GM18526 (cell line): ENCODE results near the gene UGT1A7.

Experiments
- POLR2A ChIP-seq: IDR thresholded peaks from 3 replicates; pipeline ENCODE4 v1.6.1; 2011; ENCODE audit not compliant: insufficient read length; ENCODE audit errors: extremely low read depth

Gene UGT1A7

DNA sequence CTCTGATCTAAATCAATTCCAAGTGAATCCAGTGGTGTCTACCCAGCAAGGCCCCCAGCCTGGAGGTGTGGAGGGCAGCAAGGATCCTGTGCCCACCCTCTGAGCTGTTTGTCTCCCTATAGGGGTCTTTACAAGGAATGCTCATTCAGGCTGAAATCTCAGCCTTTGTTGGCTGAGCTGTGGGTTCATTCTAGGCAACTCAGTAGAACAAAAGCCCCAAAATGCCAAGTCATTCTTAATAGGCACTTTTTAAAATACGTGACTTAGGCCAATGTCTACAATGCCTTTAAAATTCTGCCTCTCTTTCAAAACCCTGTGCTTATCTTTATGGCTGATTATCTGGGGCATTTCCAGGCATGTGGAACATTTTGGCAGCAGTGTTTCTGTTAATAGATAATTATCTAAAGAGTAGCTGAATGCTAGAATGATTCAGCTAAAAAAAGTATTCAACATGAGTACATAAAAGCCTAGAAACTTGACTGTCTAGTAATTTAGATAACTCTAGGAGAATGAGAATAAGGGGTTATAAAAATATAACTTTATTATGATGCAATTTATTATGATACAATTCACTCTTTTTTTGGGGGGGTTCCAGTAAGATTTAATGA, 18.4 kb downstream of the UGT1A7 start:
- TF ChIP-seq POLR2A: no peak

DNA sequence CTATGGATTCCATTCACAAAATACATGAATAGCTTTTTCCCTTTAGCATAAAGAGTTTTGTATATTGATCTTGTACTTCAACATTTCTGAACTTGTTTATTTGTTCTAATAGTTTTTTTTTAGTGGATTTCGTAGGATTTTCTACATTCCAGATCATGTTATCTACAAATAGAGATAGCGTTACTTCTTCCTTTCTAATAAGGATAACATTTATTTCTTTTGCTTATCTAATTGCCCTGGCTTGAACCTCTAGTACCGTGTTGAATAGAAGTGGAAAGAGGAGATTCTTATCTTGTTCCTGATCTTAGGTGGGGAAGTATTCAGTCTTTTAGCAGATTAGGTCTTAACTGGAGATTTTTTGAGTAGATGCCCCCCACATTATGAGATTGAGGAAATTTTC, 20.5 kb downstream of the UGT1A7 start:
- no peak for TF ChIP-seq POLR2A

- no peak for TF ChIP-seq POLR2A
Measured at GRCh38 chr2:233705911-233706506, 24.3 kb downstream of the UGT1A7 start.

GRCh38 chr2:233706720-233707119, 25.0 kb downstream of the UGT1A7 start:
- no peak for TF ChIP-seq POLR2A

GRCh38 chr2:233707940-233708644, 26.4 kb downstream of the UGT1A7 start:
- TF ChIP-seq POLR2A: no peak

DNA sequence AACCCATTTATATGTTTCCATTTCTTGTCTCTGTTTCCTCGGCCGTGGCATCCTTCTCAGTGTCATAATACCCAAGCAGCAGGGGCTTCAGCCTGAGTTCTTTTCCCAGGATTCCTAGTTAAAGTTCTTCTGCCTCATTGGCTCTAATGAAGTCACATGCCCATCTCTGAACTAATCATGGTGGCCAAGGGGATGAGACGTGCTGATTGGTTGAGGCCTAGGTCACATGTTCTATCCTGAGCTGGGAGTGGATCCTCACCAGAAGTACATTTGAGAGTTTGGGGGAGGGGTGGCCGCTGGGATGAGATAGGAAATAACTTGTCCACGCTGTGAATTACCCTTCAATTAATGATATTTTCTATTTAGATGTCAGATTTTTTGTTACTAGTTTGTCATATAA, 27.2 kb downstream of the UGT1A7 start:
- TF ChIP-seq POLR2A: no peak

DNA sequence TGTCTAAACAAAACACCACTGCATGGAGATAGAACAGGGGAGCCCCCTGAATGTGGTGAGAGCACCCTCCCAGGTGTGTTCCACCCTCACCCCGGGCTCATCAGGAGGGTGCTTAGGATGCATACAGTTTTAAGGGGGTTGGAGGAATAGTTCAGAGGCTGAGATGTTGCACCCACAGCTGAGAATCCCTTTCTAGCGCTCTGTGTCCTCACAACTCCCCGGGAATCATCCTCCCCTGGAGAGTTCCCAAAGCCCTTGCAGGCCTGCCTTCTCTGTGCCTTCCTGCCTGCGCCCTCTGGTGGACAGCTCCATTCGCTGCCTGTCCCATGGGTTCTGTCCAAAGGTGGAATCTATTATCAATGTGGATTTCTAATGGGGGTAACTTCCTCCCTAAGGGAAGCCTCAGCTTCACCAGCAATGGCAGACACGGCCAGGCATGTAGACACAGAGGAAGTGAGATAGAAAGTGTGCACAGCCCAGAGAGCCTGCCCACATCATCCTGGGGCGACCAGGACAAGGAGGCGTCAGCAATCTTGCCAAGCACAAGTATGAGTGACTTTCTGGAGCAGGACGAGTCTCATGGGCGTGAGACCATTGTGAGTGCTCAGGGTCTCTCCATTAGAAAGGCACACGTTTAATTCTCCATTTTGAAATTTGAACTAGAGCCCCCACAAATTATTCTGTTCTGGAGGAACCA, 29.8 kb downstream of the UGT1A7 start:
- no peak for TF ChIP-seq POLR2A

- no peak for TF ChIP-seq POLR2A
Measured at GRCh38 chr2:233712611-233713261, 31.0 kb downstream of the UGT1A7 start, which contains the start of gene UGT1A5. Gene UGT1A5 (plus strand): TSS chr2:233712907. CDS start chr2:233712992, 85 bp downstream.

DNA sequence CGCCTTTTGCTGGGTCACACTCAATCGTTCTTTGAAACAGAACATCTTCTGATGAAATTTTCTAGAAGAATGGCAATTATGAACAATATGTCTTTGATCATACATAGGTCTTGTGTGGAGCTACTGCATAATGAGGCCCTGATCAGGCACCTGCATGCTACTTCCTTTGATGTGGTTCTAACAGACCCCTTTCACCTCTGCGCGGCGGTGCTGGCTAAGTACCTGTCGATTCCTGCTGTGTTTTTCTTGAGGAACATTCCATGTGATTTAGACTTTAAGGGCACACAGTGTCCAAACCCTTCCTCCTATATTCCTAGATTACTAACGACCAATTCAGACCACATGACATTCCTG, 31.5 kb downstream of the UGT1A7 start:
- no peak for TF ChIP-seq POLR2A

- no peak for TF ChIP-seq POLR2A
Measured at GRCh38 chr2:233714121-233714520, 32.4 kb downstream of the UGT1A7 start.

DNA sequence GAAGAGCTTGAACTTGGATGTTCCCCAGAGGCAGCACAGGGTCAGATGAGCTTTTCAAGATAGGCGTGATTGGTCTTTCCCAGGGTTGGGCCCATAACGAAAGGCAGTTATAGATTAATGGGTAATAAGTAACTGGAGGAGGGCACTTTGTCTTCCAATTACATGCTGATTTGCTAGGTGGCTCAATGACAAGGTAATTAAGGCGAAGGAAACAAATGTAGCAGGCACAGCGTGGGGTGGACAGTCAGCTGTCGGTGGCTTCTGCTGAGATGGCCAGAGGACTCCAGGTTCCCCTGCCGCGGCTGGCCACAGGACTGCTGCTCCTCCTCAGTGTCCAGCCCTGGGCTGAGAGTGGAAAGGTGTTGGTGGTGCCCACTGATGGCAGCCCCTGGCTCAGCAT, 36.9 kb downstream of the UGT1A7 start, which contains the start of gene UGT1A4:
Gene UGT1A4, plus strand, starts transcription at position 185 of the 400 bp plus-strand sequence. Its CDS starts 85 bp downstream, at position 270.
- TF ChIP-seq POLR2A: no peak

- TF ChIP-seq POLR2A: no peak
Measured at GRCh38 chr2:233728723-233729301, 47.1 kb downstream of the UGT1A7 start, which contains the start of gene UGT1A3. Gene UGT1A3 (plus strand): TSS chr2:233729042. CDS start chr2:233729127, 85 bp downstream.

DNA sequence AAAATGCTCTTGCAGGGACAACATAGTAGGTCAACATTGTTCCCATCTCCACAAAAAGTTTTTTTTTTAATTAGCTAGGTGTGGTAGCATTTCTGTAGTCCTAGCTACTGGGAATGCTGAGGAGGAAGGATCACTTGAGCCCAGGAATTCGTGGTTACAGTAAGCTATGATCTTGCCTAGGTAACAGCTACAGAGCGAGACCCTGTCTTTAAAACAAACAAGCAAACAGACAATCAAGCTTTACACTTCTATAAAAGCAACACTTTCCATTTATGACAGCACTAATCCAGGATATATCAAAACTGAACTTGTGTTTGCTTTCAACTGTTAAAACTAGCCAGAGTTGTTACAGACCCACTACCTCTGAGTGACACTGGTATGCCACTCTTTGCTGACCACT, 59.2 kb downstream of the UGT1A7 start:
- TF ChIP-seq POLR2A: no peak

DNA sequence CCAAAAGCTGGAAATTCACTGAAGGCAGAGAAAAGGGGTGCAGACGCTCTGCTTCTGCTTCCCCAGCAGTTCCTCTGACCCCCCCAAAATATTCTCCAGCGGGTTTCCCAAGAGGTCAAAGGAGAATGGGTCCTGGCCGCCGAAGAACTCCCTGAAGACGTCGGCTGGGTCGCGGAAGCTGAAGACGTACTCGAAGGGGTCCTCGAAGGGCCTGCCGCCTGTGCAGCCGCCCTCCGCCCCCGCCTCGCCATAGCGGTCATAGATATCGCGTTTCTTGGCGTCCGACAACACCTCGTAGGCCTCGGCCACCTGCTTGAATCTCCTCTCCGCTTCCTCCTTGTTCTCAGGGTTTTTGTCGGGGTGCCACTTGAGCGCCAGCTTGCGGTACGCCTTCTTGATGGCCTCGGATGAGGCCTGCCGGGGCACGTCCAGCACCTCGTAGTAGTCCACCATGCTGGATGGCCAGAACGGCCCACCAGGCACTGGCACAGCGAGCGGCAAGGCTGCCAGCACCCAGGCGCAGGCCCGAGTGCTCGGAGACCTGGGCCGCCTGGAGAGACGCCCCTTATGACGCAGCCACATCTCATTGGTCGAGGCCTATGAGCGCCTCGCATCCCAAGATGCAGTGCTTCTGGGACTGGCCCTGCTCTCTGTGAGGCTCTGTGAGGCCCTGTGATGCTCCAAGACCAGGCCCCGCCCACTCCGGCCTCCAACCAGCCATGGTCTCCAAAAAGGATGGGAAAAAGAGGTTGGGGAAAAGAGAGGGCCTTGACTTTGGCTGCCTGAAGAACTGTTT, 62.0 kb downstream of the UGT1A7 start:
- TF ChIP-seq POLR2A: no peak
